Activated CD8-positive, alpha-beta memory T cell treated with anti-CD3 and anti-CD28 coated beads, Interleukin-2, amount 50 U/mL, for 24 hours (primary cell): ENCODE measurements around the gene CXCR2.

Experiments
- DNase-seq: peaks from one replicate; pipeline ENCODE4 v3.0.0-alpha.2; 2020; ENCODE audit errors: extremely low read depth

CXCR2 gene

GRCh38 chr2:218186355-218186766 is 60.5 kb downstream of the CXCR2 start:
- DNase-seq: peak; percentile 20
